IPS DF 6.9 (cell line): ENCODE measurements around the gene CHST8.
A peak's percentile ranks its signal among the peaks of the same experiment; 100 is the strongest.
"Not testable (repeated sequence)": the region's sequence is repeated elsewhere in the genome, so short reads cannot be mapped to it uniquely, and the experiment has no call there.

ENCODE experiments used
- DNase-seq: peaks from one replicate; pipeline ENCODE4 v3.0.0-alpha.2; 2013; ENCODE audit warnings: low read depth, low spot score
- H3K27ac ChIP-seq: one replicate; pipeline ENCODE4 v1.5.1; 2013; ENCODE audit warnings: low read length, control low read depth
- H3K27me3 ChIP-seq: 2 replicates; pipeline ENCODE4 v1.6.1; 2013; ENCODE audit warnings: mild to moderate bottlenecking, low read length; ENCODE audit not compliant: control insufficient read depth, insufficient read depth
- H3K36me3 ChIP-seq: 2 replicates; pipeline ENCODE4 v1.6.1; 2013; ENCODE audit warnings: low read length; ENCODE audit not compliant: control insufficient read depth, insufficient read depth
- H3K4me1 ChIP-seq: 2 replicates; pipeline ENCODE4 v1.6.1; 2013; ENCODE audit warnings: low read length; ENCODE audit not compliant: control insufficient read depth, insufficient read depth
- H3K4me3 ChIP-seq: 2 replicates; pipeline ENCODE4 v1.5.1; 2013; ENCODE audit warnings: mild to moderate bottlenecking, low read length
- H3K9me3 ChIP-seq: 2 replicates; pipeline ENCODE4 v1.6.1; 2013; ENCODE audit warnings: low read length, inconsistent platforms; ENCODE audit not compliant: control insufficient read depth, insufficient read depth
- WGBS: extraction: QIAGEN DNeasy Blood & Tissue Kit; methylation state at CpG from one replicate; pipeline ENCODE4 v1.1.7; 2013; ENCODE audit warnings: mixed read lengths, missing lambda C conversion rate; ENCODE audit not compliant: insufficient read length, insufficient coverage; 5-methylcytosine and 5-hydroxymethylcytosine counted together

Gene CHST8

DNA sequence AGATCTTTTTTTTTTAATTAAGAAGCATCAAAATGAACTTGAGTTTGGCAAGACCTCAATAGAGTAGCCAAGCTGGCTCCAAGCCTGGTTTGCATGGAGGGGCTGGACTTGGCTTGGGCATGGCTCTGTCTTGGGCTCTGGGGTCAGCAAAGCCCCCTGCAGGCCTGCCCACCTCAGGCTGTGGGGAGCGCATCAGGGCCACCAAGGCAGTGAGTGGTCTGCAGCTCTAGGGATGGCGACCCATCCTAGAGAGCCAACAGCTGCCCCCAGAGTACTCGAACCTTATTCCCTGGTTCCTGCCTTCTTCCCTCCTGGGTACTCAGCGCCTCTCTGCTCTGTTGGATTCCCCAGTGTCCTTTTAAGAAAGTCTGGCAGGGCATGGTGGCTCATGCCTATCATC, 5.4 kb upstream of the CHST8 start:
- WGBS: no CpG with 5 or more reads among the region's 4 CpGs
- Histone ChIP-seq H3K27me3 (peaks cover 13% of the 10 kb centered on the region; the same call in 1 of the 2 replicates), H3K4me1 (no peaks in the 10 kb centered on the region; the same call in 1 of the 2 replicates), H3K27ac (no peak overlapping the region), H3K36me3 (no peaks in the 10 kb centered on the region; the same call in 1 of the 2 replicates), H3K9me3 (no peaks in the 10 kb centered on the region), H3K4me3 (no peak overlapping the region)
- DNase-seq: no peak

DNA sequence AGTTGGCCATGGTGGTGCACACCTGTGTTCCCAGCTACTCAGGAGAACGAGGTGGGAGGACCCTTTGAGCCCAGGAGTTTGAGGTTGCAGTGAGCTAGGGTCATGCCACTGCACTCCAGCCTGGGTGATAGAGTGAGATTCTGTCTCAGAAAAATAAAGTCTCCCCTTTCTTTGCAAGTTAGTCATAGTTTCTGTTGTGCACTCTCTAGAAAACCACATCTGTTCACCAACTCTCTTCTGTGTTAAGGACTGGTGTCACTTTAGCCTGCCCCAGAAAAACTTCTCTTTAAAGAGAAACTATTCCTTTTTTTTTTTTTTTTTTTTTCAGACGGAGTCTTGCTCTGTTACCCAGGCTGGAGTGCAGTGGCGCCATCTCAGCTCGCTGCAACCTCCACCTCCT, 4.9 kb upstream of the CHST8 start:
- H3K9me3 ChIP-seq: no peaks in the 10 kb centered on the region
- no CpG with 5 or more reads among the region's 4 CpGs for WGBS
- H3K27me3 ChIP-seq: peaks cover 13% of the 10 kb centered on the region; the same call in 1 of the 2 replicates
- H3K4me1 ChIP-seq: no peaks in the 10 kb centered on the region; the same call in 1 of the 2 replicates
- H3K4me3 ChIP-seq: no peak overlapping the region
- DNase-seq: no peak
- no peak overlapping the region for H3K27ac ChIP-seq
- H3K36me3 ChIP-seq: no peaks in the 10 kb centered on the region; the same call in 1 of the 2 replicates

DNA sequence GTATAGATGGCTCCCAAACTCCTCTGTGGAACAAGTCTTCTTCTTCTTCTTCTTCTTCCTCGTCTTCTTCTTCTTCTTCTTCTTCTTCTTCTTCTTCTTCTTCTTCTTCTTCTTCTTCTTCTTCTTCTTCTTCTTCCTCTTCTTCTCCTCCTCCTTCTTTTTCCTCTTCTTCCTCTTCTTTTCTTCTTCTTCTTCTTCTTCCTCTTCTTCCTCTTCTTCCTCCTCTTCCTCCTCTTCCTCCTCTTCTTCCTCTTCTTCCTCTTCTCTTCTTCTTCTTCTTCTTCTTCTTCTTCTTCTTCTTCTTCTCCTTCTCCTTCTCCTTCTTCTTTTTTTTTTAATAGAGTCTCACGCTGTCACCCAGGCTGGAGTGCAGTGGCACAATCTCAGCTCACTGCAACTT, 3.4 kb upstream of the CHST8 start:
- WGBS: no CpG with 5 or more reads among the region's 2 CpGs
- H3K27me3 ChIP-seq: peaks cover 17% of the 10 kb centered on the region; the same call in 1 of the 2 replicates
- not testable (repeated sequence) for DNase-seq, H3K27ac ChIP-seq, H3K4me3 ChIP-seq, H3K36me3 ChIP-seq, H3K9me3 ChIP-seq, H3K4me1 ChIP-seq

DNA sequence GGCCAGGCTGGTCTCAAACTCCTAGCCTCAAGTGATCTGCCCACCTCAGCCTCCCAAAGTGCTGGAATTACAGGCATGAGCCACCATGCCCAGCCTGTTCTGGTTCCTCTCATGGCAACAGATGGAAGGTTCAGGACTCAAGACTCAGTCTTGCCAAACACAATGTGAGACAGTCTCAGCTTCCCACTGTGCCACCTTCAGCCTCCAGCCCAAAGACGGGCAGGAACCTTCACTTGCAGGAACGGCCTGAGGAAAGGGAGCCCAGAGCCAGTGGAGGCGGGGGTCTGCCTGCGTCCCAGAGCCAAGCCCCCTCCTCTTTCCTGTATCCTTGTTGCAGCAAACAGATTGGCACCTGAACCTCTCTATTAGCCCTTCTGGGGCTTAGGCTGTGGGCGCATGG, 2.9 kb upstream of the CHST8 start:
- no peak overlapping the region for H3K4me3 ChIP-seq
- H3K27me3 ChIP-seq: peaks cover 21% of the 10 kb centered on the region; the same call in 1 of the 2 replicates
- WGBS: no CpG with 5 or more reads among the region's 5 CpGs
- H3K9me3 ChIP-seq: no peaks in the 10 kb centered on the region
- DNase-seq: no peak
- peaks cover 3% of the 10 kb centered on the region for H3K4me1 ChIP-seq
- no peak overlapping the region for H3K27ac ChIP-seq
- H3K36me3 ChIP-seq: no peaks in the 10 kb centered on the region; the same call in 1 of the 2 replicates

DNA sequence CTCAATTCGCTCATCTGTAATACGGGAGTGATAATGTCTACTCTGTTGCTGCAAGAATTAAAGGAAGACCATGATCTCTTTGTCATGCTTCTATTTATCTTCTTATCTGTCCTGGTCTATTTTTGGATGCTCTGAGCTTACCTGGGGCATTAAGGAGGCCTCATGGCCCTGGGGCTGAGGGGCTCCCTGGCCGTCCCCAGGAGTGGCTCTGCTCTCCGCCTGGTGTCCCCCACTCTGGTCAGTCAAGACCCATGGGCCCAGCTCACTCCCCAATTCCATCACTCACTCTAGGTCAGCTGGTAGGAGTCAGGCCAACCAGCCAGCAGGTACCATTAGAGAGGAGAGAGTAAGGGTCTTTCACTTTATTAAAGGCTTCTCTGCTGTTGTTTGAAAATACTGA, 1.1 kb upstream of the CHST8 start:
- no peak for DNase-seq
- WGBS: no CpG with 5 or more reads among the region's 4 CpGs
- no peak overlapping the region for H3K4me3 ChIP-seq
- H3K27me3 ChIP-seq: peaks cover 23% of the 10 kb centered on the region; the same call in 1 of the 2 replicates
- no peaks in the 10 kb centered on the region for H3K9me3 ChIP-seq
- H3K4me1 ChIP-seq: peaks cover 3% of the 10 kb centered on the region
- H3K36me3 ChIP-seq: no peaks in the 10 kb centered on the region; the same call in 1 of the 2 replicates
- H3K27ac ChIP-seq: no peak overlapping the region

DNA sequence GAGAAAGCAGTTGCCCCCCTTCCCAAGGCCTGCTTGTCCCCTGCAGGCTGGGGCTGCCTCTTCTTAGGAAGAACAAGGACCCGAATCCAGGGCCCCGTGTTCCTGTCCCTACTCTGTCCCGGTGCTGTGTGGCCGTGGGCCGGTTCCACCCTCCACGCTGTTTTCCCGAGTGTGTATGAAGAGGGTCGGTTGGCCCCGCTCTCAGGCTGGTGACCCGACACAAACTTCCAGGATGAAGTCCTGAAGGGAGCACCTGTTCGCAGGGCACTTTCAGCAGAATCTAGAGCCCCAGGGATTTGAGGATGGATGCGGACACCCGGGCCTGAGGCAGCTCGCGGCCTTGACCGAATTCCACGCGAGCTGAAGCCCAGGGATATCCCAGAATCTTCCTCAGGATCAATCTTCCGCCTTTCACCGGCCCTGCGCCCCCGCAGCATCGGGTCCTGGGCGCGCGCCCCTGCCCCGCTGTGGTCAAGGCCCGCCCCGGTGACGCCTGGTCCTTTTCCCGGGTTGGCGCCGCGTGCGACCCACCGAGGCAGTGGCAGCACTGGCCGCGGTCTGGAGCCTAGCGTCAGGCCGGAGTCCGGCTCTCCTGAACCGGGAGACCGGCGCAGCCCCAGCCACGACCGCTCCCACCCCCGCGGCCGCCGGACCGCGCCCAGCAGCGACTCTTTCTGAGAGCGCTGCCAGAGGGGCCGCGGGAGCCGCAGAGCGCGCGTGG, 528 bp upstream of the CHST8 start:
- no CpG with 5 or more reads among the region's 60 CpGs for WGBS
- Histone ChIP-seq H3K36me3 (no peaks in the 10 kb centered on the region; the same call in 1 of the 2 replicates), H3K4me1 (peaks cover 3% of the 10 kb centered on the region), H3K9me3 (no peaks in the 10 kb centered on the region), H3K4me3 (peak overlapping the region; percentile 44; the same call in 1 of the 2 replicates), H3K27ac (no peak overlapping the region), H3K27me3 (peaks cover 23% of the 10 kb centered on the region; the same call in 1 of the 2 replicates)
- no peak for DNase-seq

DNA sequence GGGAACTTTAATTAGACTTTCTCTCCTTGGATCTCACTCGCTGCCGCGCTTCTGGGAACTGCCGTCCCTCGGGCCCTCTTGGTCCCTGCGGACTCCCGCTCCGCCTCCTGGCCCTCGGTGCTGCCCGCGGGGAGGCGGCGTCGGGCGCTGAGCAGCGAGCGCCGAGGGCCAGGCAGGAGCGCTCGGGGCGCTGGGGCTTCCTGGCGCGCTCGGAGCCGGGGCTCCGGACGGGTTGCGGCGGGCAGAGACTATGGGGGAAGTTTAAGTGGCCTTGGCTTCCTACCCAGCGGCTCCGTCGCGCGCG, 704 bp downstream of the CHST8 start:
- Histone ChIP-seq H3K4me1 (peaks cover 3% of the 10 kb centered on the region), H3K4me3 (peak overlapping the region; percentile 66; the same call in 1 of the 2 replicates), H3K27me3 (peaks cover 23% of the 10 kb centered on the region; the same call in 1 of the 2 replicates), H3K27ac (no peak overlapping the region), H3K9me3 (no peaks in the 10 kb centered on the region), H3K36me3 (no peaks in the 10 kb centered on the region; the same call in 1 of the 2 replicates)
- no peak for DNase-seq
- WGBS: no CpG with 5 or more reads among the region's 35 CpGs

DNA sequence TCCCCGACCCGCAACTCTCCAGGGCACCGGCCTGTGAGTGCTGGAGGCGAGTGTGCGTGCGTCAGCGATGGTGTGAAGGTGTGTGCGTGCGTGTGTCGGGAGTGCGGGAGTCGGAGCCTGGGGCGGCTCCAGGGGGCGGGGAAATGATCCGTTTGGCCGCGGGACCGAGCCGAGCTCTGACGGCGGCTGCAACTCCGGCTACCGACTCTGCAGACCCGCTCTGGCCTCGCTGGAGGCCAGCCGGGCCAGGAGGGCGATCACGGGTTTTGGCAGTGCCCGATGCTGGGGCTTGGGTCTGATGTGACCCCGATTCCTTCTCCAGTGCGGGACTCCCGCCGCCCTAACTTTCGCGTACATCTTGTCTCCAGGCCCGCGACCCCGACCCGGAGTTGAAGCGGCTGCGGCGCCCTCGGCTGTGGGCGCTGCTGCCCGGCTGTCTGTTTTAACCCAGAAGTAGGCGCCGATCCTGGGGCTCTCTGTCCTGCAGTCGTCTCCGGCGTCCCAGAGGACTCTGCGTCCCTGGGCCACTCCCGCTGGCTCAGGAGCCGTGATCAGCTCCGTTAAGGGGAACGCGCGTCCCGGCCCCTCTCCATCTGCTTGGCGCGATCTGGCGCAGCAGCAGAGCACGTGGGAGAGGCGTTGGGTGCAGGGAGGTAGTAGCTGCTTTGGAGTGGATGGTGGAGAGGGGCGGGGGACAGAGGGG, 1.2 kb downstream of the CHST8 start:
- Histone ChIP-seq H3K4me3 (peak overlapping the region; percentile 66; the same call in 1 of the 2 replicates), H3K36me3 (no peaks in the 10 kb centered on the region; the same call in 1 of the 2 replicates), H3K27ac (no peak overlapping the region), H3K9me3 (no peaks in the 10 kb centered on the region), H3K4me1 (peaks cover 3% of the 10 kb centered on the region), H3K27me3 (peaks cover 23% of the 10 kb centered on the region; the same call in 1 of the 2 replicates)
- no peak for DNase-seq
- WGBS: no CpG with 5 or more reads among the region's 64 CpGs

DNA sequence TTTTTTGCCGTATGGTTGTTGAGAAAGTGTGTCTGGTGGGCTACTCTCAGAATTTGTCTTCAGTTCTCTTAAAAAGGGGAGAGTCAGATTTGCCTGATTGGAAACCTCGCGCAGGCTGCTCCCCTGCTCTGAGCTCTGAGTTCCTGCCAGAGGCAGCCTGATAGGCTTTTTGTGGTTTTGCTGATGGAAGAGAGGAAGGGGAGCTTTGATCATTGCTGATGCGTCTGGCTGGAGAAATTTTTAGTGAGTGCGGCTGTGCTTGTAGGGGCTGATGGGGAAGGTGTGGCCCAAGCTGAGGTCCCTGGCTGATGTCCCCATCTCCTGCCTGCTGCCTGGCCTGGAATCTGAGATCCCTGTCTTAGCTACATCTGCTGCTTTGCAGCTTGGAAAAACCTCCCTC, 2.8 kb downstream of the CHST8 start:
- WGBS: no CpG with 5 or more reads among the region's 5 CpGs
- H3K27me3 ChIP-seq: peaks cover 23% of the 10 kb centered on the region; the same call in 1 of the 2 replicates

DNA sequence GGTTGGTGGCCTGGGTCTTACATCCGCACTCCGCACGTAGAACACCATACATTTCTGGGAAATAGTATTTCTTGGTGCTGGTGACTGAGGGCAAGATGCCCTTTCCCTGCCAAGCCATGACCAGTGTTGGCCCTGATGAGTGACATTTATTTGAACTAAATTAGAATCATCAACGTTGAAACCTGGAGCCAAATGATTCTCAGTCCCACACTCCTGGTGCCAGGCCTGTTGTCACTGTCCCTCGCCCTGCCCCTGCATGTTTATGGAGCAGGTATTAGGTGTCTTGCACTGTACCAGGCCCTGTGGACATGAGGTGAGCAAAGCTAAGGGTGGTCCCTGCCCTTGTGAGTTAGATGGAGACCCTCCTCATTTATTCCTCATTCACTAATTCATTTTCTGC, 5.8 kb downstream of the CHST8 start:
- no peak for DNase-seq
- H3K4me3 ChIP-seq: no peak overlapping the region
- no peaks in the 10 kb centered on the region for H3K9me3 ChIP-seq
- H3K27ac ChIP-seq: no peak overlapping the region
- no CpG with 5 or more reads among the region's 5 CpGs for WGBS
- no peaks in the 10 kb centered on the region for H3K36me3 ChIP-seq
- H3K27me3 ChIP-seq: peaks cover 10% of the 10 kb centered on the region; the same call in 1 of the 2 replicates
- H3K4me1 ChIP-seq: peaks cover 10% of the 10 kb centered on the region

More for the DNA sequence above, 2.8 kb downstream of the CHST8 start:
- DNase-seq: no peak
- no peak overlapping the region for H3K27ac ChIP-seq
- no peaks in the 10 kb centered on the region for H3K9me3 ChIP-seq
- no peak overlapping the region for H3K4me3 ChIP-seq
- H3K36me3 ChIP-seq: no peaks in the 10 kb centered on the region; the same call in 1 of the 2 replicates
- H3K4me1 ChIP-seq: peaks cover 7% of the 10 kb centered on the region
